RWPE1 (cell line): ENCODE results near the gene TACC2.

ENCODE experiments used
- CTCF ChIA-PET: fragments of 350-600 bp; sonication (Branson Sonifier 250); formaldehyde crosslinking; extraction: SDS; loops from one replicate; lab custom pipeline; 2021; lab: Yijun Ruan, JAX
- POLR2A ChIA-PET: fragments of 400-600 bp; formaldehyde crosslinking; extraction: SDS; loops from one replicate; lab custom pipeline; 2020; ENCODE audit warnings: antibody characterized with exemption; ENCODE audit not compliant: low non-redundant PET; lab: Yijun Ruan, JAX
- DNase-seq: peaks from one replicate; pipeline ENCODE4 v3.0.0; 2012; ENCODE audit warnings: low spot score
- H3K27ac ChIP-seq: fragments of 450-650 bp; 2 replicates; pipeline ENCODE4 v1.5.1; 2017
- TF ChIP-seq, protein P1 (sequence below): fragments of 450-650 bp; conservative IDR thresholded peaks from 2 replicates; pipeline ENCODE4 v1.5.1; 2017; ENCODE audit warnings: low read depth, mild to moderate bottlenecking

Gene TACC2

DNA sequence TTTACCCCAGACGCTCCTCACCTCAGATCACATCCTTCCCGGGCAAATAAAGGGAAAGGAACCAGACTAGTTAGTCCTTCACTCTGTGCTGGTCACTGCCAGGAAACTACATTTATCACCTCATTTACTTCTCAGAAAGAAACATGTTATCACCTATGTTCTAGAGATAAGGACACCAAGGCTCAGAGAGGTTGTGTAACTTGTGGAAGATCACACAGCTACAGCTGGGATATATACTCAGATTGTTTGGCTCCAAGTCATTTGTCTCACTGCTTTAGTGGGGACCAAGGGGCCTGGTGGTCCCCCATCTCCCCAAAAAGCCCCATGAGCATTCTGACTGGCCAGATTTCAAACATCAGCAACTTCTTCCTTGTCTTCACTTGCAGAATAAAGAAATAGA lies 264.6 kb downstream of the TACC2 start:
- TF ChIP-seq, protein P1, sequence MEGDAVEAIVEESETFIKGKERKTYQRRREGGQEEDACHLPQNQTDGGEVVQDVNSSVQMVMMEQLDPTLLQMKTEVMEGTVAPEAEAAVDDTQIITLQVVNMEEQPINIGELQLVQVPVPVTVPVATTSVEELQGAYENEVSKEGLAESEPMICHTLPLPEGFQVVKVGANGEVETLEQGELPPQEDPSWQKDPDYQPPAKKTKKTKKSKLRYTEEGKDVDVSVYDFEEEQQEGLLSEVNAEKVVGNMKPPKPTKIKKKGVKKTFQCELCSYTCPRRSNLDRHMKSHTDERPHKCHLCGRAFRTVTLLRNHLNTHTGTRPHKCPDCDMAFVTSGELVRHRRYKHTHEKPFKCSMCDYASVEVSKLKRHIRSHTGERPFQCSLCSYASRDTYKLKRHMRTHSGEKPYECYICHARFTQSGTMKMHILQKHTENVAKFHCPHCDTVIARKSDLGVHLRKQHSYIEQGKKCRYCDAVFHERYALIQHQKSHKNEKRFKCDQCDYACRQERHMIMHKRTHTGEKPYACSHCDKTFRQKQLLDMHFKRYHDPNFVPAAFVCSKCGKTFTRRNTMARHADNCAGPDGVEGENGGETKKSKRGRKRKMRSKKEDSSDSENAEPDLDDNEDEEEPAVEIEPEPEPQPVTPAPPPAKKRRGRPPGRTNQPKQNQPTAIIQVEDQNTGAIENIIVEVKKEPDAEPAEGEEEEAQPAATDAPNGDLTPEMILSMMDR = no peak
- no peak for DNase-seq
- POLR2A ChIA-PET = no interaction called here
- no peak overlapping the region for H3K27ac ChIP-seq
- CTCF ChIA-PET = interaction anchor here (0.5 kb wide), 1 partner anchor 23 kb away, joined by 3 read pairs; no protein-coding TSS in a partner anchor

DNA sequence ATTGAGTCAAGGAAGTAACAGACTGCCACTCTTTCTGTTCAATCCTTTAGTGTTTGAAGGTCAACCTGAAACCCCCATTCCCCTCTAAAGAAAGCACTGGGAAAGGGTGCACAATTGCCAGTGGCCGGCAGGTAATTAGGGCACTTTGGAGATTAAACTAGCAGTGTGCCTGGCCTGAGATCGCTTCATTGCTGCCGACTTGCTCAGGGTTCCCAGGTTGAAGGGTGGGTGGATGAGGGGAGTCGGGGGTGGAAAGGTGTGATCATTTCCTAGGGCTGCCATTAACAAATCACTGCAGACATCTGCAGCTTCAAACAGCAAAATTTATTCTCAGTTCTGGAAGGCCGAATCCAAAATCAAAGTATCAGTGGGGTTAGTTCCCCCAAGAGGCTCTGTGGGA lies 265.9 kb downstream of the TACC2 start:
- CTCF ChIA-PET = interaction anchor here (0.5 to 0.6 kb wide), 2 partner anchors 118 to 294 kb away, joined by 3 to 8 read pairs; no protein-coding TSS in a partner anchor
- no peak overlapping the region for H3K27ac ChIP-seq
- POLR2A ChIA-PET = no interaction called here
- TF ChIP-seq, protein P1 = no peak
- no peak for DNase-seq

DNA sequence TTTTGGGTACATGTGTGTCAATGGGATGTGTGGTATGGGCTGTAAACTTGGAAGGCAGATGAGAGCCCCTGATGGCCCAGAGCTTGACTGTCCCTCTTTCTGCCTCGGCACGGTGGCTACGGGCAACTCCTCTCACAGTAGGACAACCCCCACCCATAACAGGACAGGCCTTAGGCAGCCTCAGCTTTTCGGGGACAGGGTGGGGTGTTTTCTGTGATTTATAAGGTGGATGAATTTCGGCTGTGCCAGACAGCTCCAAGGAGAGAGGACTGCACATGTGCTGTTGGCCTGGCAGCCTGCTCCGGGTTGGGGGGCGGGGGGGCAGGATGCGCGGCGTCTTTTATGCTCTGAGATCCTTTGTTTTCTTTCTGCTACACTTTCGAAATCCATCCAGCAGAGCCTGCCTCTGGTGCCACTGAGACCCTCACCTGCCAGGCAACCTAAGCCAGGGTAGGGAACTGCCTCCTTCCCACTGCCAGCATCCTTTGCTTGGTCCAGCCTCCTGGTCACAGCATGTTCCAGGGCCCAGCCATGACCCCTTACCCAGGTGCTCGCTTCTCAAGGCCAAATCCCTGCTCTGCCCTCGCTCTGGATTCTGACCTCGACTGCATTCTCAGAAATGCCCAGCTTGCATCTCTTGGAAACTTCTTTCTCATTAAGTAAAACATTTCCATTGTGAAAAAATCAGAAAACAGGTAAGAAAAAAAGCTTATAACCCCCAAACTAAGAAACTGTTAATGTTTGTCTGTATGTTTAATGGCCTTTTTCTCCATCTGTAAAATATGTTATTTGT lies 266.7 kb downstream of the TACC2 start:
- POLR2A ChIA-PET = no interaction called here

DNA sequence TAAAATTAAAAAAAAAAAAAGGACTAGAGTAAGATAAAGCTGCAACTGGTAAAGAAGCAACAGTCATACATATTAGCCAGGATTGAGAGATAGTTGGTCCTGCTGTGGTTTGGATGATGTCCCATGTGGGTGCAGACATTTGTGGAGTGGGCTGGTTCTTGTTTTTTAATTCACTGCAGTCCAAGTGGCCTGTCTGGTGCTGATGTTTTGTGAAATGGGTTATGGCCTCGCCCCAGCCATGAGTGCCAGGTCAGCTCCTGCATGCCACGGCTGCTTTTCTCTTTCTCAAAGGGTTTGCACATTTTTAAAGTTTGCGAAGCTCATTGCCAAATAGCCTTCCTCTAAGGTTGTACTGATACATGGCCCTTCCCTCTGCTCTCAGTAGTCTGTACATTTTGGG lies 268.1 kb downstream of the TACC2 start:
- TF ChIP-seq, protein P1 = no peak
- DNase-seq = no peak
- POLR2A ChIA-PET = no interaction called here
- CTCF ChIA-PET = interaction anchor here (1.1 kb wide), 1 partner anchor 11 kb away, joined by 3 read pairs; no protein-coding TSS in a partner anchor
- no peak overlapping the region for H3K27ac ChIP-seq

More for the DNA sequence above, 266.7 kb downstream of the TACC2 start:
- TF ChIP-seq, protein P1 = no peak
- no peak for DNase-seq
- no peak overlapping the region; the same call in 1 of the 2 replicates for H3K27ac ChIP-seq
- CTCF ChIA-PET = interaction anchor here (0.9 kb wide), 1 partner anchor 12 kb away, joined by 3 read pairs; no protein-coding TSS in a partner anchor

DNA sequence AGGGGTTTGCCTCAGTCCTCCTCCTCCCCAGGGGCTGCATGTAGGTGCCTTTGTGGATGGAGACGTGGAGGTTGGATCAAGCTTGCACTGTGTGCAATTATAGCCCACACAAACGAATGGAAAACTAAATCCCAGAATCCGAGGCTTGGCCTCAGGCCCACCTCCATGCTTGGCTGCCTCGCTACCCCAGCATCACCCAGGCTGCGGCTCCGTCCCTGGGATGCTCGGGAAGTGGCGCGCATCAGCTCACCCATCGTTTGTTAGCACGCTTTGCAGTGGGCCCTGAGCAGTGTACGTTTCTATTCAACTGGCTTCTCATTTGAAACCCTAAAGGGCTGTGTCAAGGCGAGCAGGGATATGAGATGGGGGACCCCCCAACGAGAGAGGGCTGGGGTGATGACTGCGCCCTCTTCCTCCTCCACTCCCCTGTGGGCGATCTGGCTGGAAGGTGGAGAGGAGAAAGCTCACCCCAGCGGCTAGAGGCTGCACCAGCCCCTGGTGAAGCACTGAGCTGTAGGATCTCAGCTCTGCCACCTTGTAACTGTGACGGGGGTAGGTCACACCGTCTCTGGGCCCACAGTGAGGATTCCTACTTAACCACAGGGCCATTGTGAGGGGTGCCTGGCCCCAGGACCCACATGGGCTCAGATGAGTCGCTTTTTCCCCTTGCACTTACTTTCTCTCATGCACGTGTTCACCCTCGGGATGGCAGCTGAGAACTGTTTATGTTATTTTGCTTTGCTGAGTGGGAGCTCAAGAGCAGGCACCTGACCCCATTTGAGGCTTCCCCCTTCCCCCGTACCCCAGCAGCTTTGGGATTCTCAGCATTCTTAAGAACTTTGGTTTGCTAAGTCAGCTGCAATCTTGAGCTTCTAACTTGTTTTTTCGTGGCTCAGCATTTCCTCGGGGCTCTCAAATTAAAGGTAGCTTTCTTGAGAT lies 269.4 kb downstream of the TACC2 start:
- CTCF ChIA-PET = interaction anchor here (0.5 to 1.7 kb wide), 4 partner anchors 9 to 150 kb away, joined by 3 to 21 read pairs (median 4); no protein-coding TSS in a partner anchor
- POLR2A ChIA-PET = no interaction called here
- DNase-seq = no peak
- H3K27ac ChIP-seq = peak overlapping the region; percentile 39
- TF ChIP-seq, protein P1 = no peak

DNA sequence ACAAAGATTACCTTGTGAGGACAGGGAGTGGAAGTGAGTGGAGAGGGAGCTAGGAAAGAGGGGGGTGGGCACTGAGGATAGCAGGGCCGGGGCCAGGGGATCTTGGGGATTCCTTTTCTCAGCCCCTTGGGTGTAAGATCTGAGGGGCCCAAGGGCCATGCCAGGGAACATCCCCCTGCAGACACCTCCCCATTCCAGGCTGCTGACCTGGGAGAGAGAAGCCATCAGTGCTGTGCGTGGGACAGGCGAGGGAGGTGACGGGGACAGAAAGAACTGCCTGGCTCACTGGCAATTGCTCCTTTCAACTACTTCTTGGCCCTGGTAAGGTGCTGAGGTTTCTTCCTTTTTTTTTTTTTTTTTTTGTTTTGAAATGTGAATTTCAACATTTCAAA lies 270.1 kb downstream of the TACC2 start:
- no peak for DNase-seq
- POLR2A ChIA-PET = no interaction called here
- H3K27ac ChIP-seq = peak overlapping the region; percentile 39
- TF ChIP-seq, protein P1 = no peak
- CTCF ChIA-PET = interaction anchor here (0.6 to 1.7 kb wide), 3 partner anchors 9 to 146 kb away, joined by 3 to 21 read pairs (median 4); no protein-coding TSS in a partner anchor
